ENCODE results near the gene AHCY.

GRCh38 chr20:34271956-34272355 is 31.2 kb downstream of the AHCY start:
- no peak for TF ChIP-seq CTCF (IDR thresholded peaks at IDR 0.05)
- no peak for TF ChIP-seq POLR2A (IDR thresholded peaks at IDR 0.05)
- TF ChIP-seq EP300 (IDR thresholded peaks at IDR 0.05), result no peak

Measured in gastroesophageal sphincter (tissue), 3 donors.